K562 (cell line): Measurements from ENCODE around the gene KAZN. TPM values are rescaled to one million over a fixed set of nuclear protein-coding genes. Genes with fewer than 3 reads are reported as not detected.

Source experiments
- GABPB2 ChIP-seq: fragments of 250-450 bp; sonication (Bioruptor Pico); conservative IDR thresholded peaks from 2 replicates; pipeline ENCODE4 v1.5.1; 2021; ENCODE audit warnings: mild to moderate bottlenecking
- NELFE ChIP-seq: IDR thresholded peaks from 2 replicates; pipeline ENCODE4 v1.6.1; 2011; ENCODE audit warnings: mild to moderate bottlenecking; ENCODE audit not compliant: insufficient read depth, insufficient read length
- NFYB ChIP-seq: IDR thresholded peaks from 2 replicates; pipeline ENCODE4 v1.6.1; 2011; ENCODE audit warnings: mild to moderate bottlenecking, moderate library complexity; ENCODE audit not compliant: insufficient read length; ENCODE audit errors: extremely low read depth
- NRF1 ChIP-seq, 2 experiments: fragments of 450-650 bp; IDR thresholded peaks in 1 of 2; conservative IDR thresholded peaks in 1 of 2; 2 replicates each; pipeline ENCODE4 v1.6.1; 2014; ENCODE audit warnings: mild to moderate bottlenecking in 2 of 2
- SMARCC2 ChIP-seq: fragments of 450-650 bp; IDR thresholded peaks from 2 replicates; pipeline ENCODE4 v1.6.1; 2017; ENCODE audit warnings: antibody characterized with exemption, moderate library complexity, mild to moderate bottlenecking, low read depth
- ZNF184 ChIP-seq: sonication (generic); formaldehyde crosslinking; IDR thresholded peaks from 2 replicates; pipeline ENCODE4 v1.5.0; 2020; ENCODE audit warnings: missing genetic modification reagents
- ZNF24 ChIP-seq: fragments of 450-650 bp; IDR thresholded peaks from 2 replicates; pipeline ENCODE4 v1.6.1; 2016
- ZNF707 ChIP-seq: fragments of 250-450 bp; sonication (Bioruptor Pico); conservative IDR thresholded peaks from 2 replicates; pipeline ENCODE4 v1.8.0; 2022; ENCODE audit warnings: inconsistent platforms, mild to moderate bottlenecking, moderate library complexity
- polyA plus RNA-seq, 8 experiments: library from polyadenylated mRNA; depleted of rRNA in 4 of 8; stranded (reverse) in 5 of 8; unstranded in 3 of 8; fragments of >200 nt; fragmentation: Nextera tagmentation in 2 of 8; fragmentation: Illumina TruSeq in 1 of 8; extraction: Ambion mirVana in 2 of 8; extraction: Trizol in 1 of 8; gene quantifications; 2 replicates each; pipeline versions ENCODE4 v1.2.1 to v1.2.3, GENCODE V29; 2011 to 2014; ENCODE audit warnings: inconsistent platforms in 1 of 8, missing spikeins in 1 of 8
- total RNA-seq, 7 experiments: library from RNA; depleted of rRNA in 6 of 7; stranded (reverse); fragments of >200 nt in 6 of 7; fragmentation: Illumina TruSeq in 2 of 7; extraction: Trizol in 2 of 7; gene quantifications; 2 replicates each; pipeline versions ENCODE4 v1.2.1 to v1.2.3, GENCODE V29; 2011 to 2021; ENCODE audit warnings: low replicate concordance in 1 of 7
- TF ChIP-seq, protein P1 (sequence below): fragments of 450-650 bp; IDR thresholded peaks from 2 replicates; pipeline ENCODE4 v1.6.1; 2016; ENCODE audit warnings: mild to moderate bottlenecking, moderate library complexity
- TF ChIP-seq, protein P2 (sequence below): sonication (generic); formaldehyde crosslinking; IDR thresholded peaks from 2 replicates; pipeline ENCODE4 v1.8.0; 2022; ENCODE audit warnings: mild to moderate bottlenecking, missing genetic modification reagents, borderline replicate concordance
- TF ChIP-seq, protein P3 (sequence below): fragments of 250-450 bp; sonication (Bioruptor Pico); IDR thresholded peaks from 2 replicates; pipeline ENCODE4 v1.8.0; 2022; ENCODE audit warnings: inconsistent platforms, mild to moderate bottlenecking, moderate library complexity, borderline replicate concordance

KAZN gene
- total and polyA plus RNA-seq, 9 of the 15 experiments (the other 6 are each of a cell fraction or from before 2014, with no cell fraction given) = 2.1 to 21.6 (median 5.4) TPM

DNA sequence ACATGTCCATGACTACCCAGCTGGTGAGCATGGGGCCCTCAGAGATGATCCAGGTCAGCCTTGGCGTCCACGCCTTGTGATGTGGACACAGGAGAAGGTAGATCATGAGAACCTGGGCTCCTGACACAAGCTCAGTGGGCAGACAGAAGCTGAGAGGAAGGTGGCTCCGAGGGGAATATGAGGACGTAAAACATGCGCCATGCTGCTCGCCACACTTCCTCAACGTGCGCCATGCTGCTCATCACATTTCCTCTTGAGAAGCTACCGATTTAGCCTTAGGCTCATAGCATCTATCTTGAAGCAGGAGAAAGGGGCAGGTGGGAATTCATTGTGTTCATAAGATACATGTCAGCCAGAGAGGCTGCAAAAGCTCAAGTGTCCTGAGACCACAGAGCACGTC is 176.9 kb downstream of the KAZN start (continued):
- TF ChIP-seq, protein P1, sequence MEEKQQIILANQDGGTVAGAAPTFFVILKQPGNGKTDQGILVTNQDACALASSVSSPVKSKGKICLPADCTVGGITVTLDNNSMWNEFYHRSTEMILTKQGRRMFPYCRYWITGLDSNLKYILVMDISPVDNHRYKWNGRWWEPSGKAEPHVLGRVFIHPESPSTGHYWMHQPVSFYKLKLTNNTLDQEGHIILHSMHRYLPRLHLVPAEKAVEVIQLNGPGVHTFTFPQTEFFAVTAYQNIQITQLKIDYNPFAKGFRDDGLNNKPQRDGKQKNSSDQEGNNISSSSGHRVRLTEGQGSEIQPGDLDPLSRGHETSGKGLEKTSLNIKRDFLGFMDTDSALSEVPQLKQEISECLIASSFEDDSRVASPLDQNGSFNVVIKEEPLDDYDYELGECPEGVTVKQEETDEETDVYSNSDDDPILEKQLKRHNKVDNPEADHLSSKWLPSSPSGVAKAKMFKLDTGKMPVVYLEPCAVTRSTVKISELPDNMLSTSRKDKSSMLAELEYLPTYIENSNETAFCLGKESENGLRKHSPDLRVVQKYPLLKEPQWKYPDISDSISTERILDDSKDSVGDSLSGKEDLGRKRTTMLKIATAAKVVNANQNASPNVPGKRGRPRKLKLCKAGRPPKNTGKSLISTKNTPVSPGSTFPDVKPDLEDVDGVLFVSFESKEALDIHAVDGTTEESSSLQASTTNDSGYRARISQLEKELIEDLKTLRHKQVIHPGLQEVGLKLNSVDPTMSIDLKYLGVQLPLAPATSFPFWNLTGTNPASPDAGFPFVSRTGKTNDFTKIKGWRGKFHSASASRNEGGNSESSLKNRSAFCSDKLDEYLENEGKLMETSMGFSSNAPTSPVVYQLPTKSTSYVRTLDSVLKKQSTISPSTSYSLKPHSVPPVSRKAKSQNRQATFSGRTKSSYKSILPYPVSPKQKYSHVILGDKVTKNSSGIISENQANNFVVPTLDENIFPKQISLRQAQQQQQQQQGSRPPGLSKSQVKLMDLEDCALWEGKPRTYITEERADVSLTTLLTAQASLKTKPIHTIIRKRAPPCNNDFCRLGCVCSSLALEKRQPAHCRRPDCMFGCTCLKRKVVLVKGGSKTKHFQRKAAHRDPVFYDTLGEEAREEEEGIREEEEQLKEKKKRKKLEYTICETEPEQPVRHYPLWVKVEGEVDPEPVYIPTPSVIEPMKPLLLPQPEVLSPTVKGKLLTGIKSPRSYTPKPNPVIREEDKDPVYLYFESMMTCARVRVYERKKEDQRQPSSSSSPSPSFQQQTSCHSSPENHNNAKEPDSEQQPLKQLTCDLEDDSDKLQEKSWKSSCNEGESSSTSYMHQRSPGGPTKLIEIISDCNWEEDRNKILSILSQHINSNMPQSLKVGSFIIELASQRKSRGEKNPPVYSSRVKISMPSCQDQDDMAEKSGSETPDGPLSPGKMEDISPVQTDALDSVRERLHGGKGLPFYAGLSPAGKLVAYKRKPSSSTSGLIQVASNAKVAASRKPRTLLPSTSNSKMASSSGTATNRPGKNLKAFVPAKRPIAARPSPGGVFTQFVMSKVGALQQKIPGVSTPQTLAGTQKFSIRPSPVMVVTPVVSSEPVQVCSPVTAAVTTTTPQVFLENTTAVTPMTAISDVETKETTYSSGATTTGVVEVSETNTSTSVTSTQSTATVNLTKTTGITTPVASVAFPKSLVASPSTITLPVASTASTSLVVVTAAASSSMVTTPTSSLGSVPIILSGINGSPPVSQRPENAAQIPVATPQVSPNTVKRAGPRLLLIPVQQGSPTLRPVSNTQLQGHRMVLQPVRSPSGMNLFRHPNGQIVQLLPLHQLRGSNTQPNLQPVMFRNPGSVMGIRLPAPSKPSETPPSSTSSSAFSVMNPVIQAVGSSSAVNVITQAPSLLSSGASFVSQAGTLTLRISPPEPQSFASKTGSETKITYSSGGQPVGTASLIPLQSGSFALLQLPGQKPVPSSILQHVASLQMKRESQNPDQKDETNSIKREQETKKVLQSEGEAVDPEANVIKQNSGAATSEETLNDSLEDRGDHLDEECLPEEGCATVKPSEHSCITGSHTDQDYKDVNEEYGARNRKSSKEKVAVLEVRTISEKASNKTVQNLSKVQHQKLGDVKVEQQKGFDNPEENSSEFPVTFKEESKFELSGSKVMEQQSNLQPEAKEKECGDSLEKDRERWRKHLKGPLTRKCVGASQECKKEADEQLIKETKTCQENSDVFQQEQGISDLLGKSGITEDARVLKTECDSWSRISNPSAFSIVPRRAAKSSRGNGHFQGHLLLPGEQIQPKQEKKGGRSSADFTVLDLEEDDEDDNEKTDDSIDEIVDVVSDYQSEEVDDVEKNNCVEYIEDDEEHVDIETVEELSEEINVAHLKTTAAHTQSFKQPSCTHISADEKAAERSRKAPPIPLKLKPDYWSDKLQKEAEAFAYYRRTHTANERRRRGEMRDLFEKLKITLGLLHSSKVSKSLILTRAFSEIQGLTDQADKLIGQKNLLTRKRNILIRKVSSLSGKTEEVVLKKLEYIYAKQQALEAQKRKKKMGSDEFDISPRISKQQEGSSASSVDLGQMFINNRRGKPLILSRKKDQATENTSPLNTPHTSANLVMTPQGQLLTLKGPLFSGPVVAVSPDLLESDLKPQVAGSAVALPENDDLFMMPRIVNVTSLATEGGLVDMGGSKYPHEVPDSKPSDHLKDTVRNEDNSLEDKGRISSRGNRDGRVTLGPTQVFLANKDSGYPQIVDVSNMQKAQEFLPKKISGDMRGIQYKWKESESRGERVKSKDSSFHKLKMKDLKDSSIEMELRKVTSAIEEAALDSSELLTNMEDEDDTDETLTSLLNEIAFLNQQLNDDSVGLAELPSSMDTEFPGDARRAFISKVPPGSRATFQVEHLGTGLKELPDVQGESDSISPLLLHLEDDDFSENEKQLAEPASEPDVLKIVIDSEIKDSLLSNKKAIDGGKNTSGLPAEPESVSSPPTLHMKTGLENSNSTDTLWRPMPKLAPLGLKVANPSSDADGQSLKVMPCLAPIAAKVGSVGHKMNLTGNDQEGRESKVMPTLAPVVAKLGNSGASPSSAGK = peak; percentile 71
- TF ChIP-seq ZNF184 (CRISPR knock-in tag) (no peak), NFYB (no peak), ZNF707 (CRISPR knock-in tag) (no peak), NELFE (no peak), NRF1 (conservative IDR thresholded peaks at IDR 0.05 in 1 of 2, IDR thresholded peaks at IDR 0.05 in 1 of 2) (no peak), SMARCC2 (no peak), GABPB2 (no peak), ZNF24 (no peak)
- TF ChIP-seq, protein P2, sequence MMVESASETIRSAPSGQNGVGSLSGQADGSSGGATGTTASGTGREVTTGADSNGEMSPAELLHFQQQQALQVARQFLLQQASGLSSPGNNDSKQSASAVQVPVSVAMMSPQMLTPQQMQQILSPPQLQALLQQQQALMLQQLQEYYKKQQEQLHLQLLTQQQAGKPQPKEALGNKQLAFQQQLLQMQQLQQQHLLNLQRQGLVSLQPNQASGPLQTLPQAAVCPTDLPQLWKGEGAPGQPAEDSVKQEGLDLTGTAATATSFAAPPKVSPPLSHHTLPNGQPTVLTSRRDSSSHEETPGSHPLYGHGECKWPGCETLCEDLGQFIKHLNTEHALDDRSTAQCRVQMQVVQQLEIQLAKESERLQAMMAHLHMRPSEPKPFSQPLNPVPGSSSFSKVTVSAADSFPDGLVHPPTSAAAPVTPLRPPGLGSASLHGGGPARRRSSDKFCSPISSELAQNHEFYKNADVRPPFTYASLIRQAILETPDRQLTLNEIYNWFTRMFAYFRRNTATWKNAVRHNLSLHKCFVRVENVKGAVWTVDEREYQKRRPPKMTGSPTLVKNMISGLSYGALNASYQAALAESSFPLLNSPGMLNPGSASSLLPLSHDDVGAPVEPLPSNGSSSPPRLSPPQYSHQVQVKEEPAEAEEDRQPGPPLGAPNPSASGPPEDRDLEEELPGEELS (CRISPR knock-in tag) = no peak
- TF ChIP-seq, protein P3, sequence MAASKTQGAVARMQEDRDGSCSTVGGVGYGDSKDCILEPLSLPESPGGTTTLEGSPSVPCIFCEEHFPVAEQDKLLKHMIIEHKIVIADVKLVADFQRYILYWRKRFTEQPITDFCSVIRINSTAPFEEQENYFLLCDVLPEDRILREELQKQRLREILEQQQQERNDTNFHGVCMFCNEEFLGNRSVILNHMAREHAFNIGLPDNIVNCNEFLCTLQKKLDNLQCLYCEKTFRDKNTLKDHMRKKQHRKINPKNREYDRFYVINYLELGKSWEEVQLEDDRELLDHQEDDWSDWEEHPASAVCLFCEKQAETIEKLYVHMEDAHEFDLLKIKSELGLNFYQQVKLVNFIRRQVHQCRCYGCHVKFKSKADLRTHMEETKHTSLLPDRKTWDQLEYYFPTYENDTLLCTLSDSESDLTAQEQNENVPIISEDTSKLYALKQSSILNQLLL = peak; percentile 12; the same call in 1 of the 2 replicates
